SH-SY5Y (cell line): ENCODE measurements around the gene FAM161A.

Experiments
- GATA2 ChIP-seq: IDR thresholded peaks from 2 replicates; pipeline ENCODE4 v1.6.1; 2011; ENCODE audit warnings: mild to moderate bottlenecking, low read depth, low read length
- GATA3 ChIP-seq: IDR thresholded peaks from 2 replicates; pipeline ENCODE4 v1.6.1; 2011; ENCODE audit warnings: low read depth, mild to moderate bottlenecking, low read length, moderate library complexity

- no peak for TF ChIP-seq GATA2
- TF ChIP-seq GATA3 = no peak
Measured at GRCh38 chr2:61845320-61845719, 8.5 kb downstream of the FAM161A start.
